Measurements from ENCODE around the gene PPM1E. TPM values are rescaled to one million over a fixed set of nuclear protein-coding genes. Genes with fewer than 3 reads are reported as not detected.

The PPM1E gene
- total RNA-seq, 4 donors from 2014 or later: 0.08 to 0.11 TPM; not detected in 2

- no peaks in the 10 kb centered on the region for H3K27me3 ChIP-seq
- no peak overlapping the region for H3K27ac ChIP-seq
- 98% methylated on average over 4 of the region's 4 CpGs for WGBS
- TF ChIP-seq POLR2A (IDR thresholded peaks at IDR 0.05): no peak
- TF ChIP-seq POLR2AphosphoS5 (IDR thresholded peaks at IDR 0.05): no peak
- no peak for TF ChIP-seq EP300 (IDR thresholded peaks at IDR 0.05)
- TF ChIP-seq CTCF (IDR thresholded peaks at IDR 0.05): no peak
- H3K9me3 ChIP-seq: no peaks in the 10 kb centered on the region
- no peak overlapping the region for H3K4me3 ChIP-seq
- H3K4me1 ChIP-seq: no peaks in the 10 kb centered on the region
- DNase-seq (ENCODE audit: low spot score in 2 of 2): no peak
- H3K36me3 ChIP-seq: no peaks in the 10 kb centered on the region
Measured at GRCh38 chr17:58969612-58970011, 214.0 kb downstream of the PPM1E start.

GRCh38 chr17:58970609-58971450, 215.2 kb downstream of the PPM1E start:
- no peak for DNase-seq (ENCODE audit: low spot score in 2 of 2)
- no peaks in the 10 kb centered on the region for H3K36me3 ChIP-seq
- TF ChIP-seq EP300 (IDR thresholded peaks at IDR 0.05): no peak
- no peak for TF ChIP-seq POLR2A (IDR thresholded peaks at IDR 0.05)
- no peak for TF ChIP-seq CTCF (IDR thresholded peaks at IDR 0.05)
- no peak for TF ChIP-seq POLR2AphosphoS5 (IDR thresholded peaks at IDR 0.05)
- no peaks in the 10 kb centered on the region for H3K4me1 ChIP-seq
- H3K27me3 ChIP-seq: no peaks in the 10 kb centered on the region
- no peaks in the 10 kb centered on the region for H3K9me3 ChIP-seq
- H3K27ac ChIP-seq: no peak overlapping the region
- WGBS: 65% methylated on average over 7 of the region's 7 CpGs
- H3K4me3 ChIP-seq: no peak overlapping the region

- Histone ChIP-seq H3K36me3 (no peaks in the 10 kb centered on the region), H3K9me3 (no peaks in the 10 kb centered on the region), H3K27me3 (no peaks in the 10 kb centered on the region), H3K4me3 (no peak overlapping the region), H3K4me1 (no peaks in the 10 kb centered on the region), H3K27ac (no peak overlapping the region)
- TF ChIP-seq CTCF (IDR thresholded peaks at IDR 0.05): no peak
- no peak for TF ChIP-seq POLR2A (IDR thresholded peaks at IDR 0.05)
- no peak for TF ChIP-seq EP300 (IDR thresholded peaks at IDR 0.05)
- no peak for TF ChIP-seq POLR2AphosphoS5 (IDR thresholded peaks at IDR 0.05)
- DNase-seq (ENCODE audit: low spot score in 2 of 2): no peak
- WGBS: 90% methylated on average over 2 of the region's 2 CpGs
Measured at GRCh38 chr17:58974354-58974753, 218.7 kb downstream of the PPM1E start.

- Histone ChIP-seq H3K27ac (no peak overlapping the region), H3K4me1 (no peaks in the 10 kb centered on the region), H3K9me3 (no peaks in the 10 kb centered on the region), H3K27me3 (no peaks in the 10 kb centered on the region), H3K36me3 (no peaks in the 10 kb centered on the region), H3K4me3 (no peak overlapping the region)
- DNase-seq (ENCODE audit: low spot score in 2 of 2): no peak
- WGBS: 88% methylated on average over 3 of the region's 3 CpGs
- TF ChIP-seq CTCF (IDR thresholded peaks at IDR 0.05) (no peak), POLR2A (IDR thresholded peaks at IDR 0.05) (no peak), POLR2AphosphoS5 (IDR thresholded peaks at IDR 0.05) (no peak), EP300 (IDR thresholded peaks at IDR 0.05) (no peak)
Measured at GRCh38 chr17:58976541-58976940, 220.9 kb downstream of the PPM1E start.

- no peaks in the 10 kb centered on the region for H3K27me3 ChIP-seq
- H3K27ac ChIP-seq: no peak overlapping the region
- no peaks in the 10 kb centered on the region for H3K9me3 ChIP-seq
- no peak for DNase-seq (ENCODE audit: low spot score in 2 of 2)
- no peaks in the 10 kb centered on the region for H3K36me3 ChIP-seq
- H3K4me3 ChIP-seq: no peak overlapping the region
- 85% methylated on average over 3 of the region's 3 CpGs for whole genome bisulfite sequencing
- no peaks in the 10 kb centered on the region for H3K4me1 ChIP-seq
- no peak for TF ChIP-seq EP300 (IDR thresholded peaks at IDR 0.05)
- TF ChIP-seq POLR2AphosphoS5 (IDR thresholded peaks at IDR 0.05): no peak
- no peak for TF ChIP-seq POLR2A (IDR thresholded peaks at IDR 0.05)
- TF ChIP-seq CTCF (IDR thresholded peaks at IDR 0.05): no peak
Measured at GRCh38 chr17:58980706-58981481, 225.2 kb downstream of the PPM1E start.

Measured in suprapubic skin (tissue), 4 donors.